Peyer's patch (tissue), 4 donors: ENCODE measurements around the gene BAHCC1.

Experiments
- CTCF ChIP-seq, 6 experiments: fragments of 450-650 bp in 4 of 6; fragments of 200-600 bp in 2 of 6; sonication (generic) in 1 of 6; IDR thresholded peaks; one replicate each; pipeline ENCODE4 v1.5.1; 2017 to 2019; ENCODE audit warnings: antibody characterized with exemption in 6 of 6, mild to moderate bottlenecking in 3 of 6, moderate library complexity in 1 of 6
- POLR2A ChIP-seq, 2 donors: fragments of 450-650 bp; IDR thresholded peaks; one replicate each; pipeline ENCODE4 v1.5.1; 2017; ENCODE audit warnings: antibody characterized with exemption in 2 of 2, mild to moderate bottlenecking in 2 of 2, moderate library complexity in 2 of 2

- TF ChIP-seq CTCF (IDR thresholded peaks at IDR 0.05) (no peak), POLR2A (IDR thresholded peaks at IDR 0.05) (no peak)
Observed at GRCh38 chr17:81470944-81471817, 75.9 kb downstream of the BAHCC1 start.
